Gastroesophageal sphincter (tissue), 3 donors: ENCODE results near the gene MACROD2.

Experiments
- CTCF ChIP-seq, 4 experiments: fragments of 200-600 bp in 2 of 4; fragments of 450-650 bp in 2 of 4; sonication (generic) in 1 of 4; IDR thresholded peaks; one replicate each; pipeline ENCODE4 v1.5.1; 2017 to 2019; ENCODE audit warnings: antibody characterized with exemption in 4 of 4, mild to moderate bottlenecking in 2 of 4, moderate library complexity in 2 of 4
- EP300 ChIP-seq: sonication (generic); formaldehyde crosslinking; IDR thresholded peaks from one replicate; pipeline ENCODE4 v1.6.1; 2017; ENCODE audit warnings: antibody characterized with exemption, mild to moderate bottlenecking
- POLR2A ChIP-seq, 2 donors: fragments of 450-650 bp; IDR thresholded peaks; one replicate each; pipeline ENCODE4 v1.6.1; 2017; ENCODE audit warnings: antibody characterized with exemption in 2 of 2, mild to moderate bottlenecking in 2 of 2, moderate library complexity in 1 of 2
- POLR2AphosphoS5 ChIP-seq: sonication (generic); formaldehyde crosslinking; IDR thresholded peaks from one replicate; pipeline ENCODE4 v1.6.1; 2017; ENCODE audit warnings: antibody characterized with exemption

DNA sequence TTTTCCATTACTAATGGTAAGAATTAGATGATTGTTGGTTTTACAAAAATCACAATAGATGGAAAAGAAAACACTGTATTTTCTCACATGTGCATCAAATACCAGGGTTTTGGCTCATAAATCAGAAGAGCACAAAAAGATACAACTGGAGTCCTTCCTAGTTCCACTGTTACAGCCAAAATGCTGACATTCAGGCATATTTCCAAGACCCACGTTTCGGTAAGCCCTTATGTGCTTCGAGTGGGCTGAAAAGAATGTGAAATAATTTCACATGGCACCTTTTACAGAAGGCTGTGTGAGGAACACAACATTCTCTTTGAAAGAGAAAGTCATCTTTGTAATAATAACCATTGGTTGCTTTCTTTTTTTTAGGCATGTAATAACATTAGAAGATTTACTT lies 668.8 kb downstream of the MACROD2 start:
- no peak for TF ChIP-seq CTCF (IDR thresholded peaks at IDR 0.05)
- TF ChIP-seq POLR2A (IDR thresholded peaks at IDR 0.05): no peak
- no peak for TF ChIP-seq POLR2AphosphoS5
- no peak for TF ChIP-seq EP300
